HepG2 (cell line): ENCODE measurements around the gene ADSS1. TPM values are rescaled to one million over a fixed set of nuclear protein-coding genes. Genes with fewer than 3 reads are reported as not detected.
A peak's percentile ranks its signal among the peaks of the same experiment; 100 is the strongest.

Experiments
- EED ChIP-seq: sonication (generic); formaldehyde crosslinking; IDR thresholded peaks from 2 replicates; pipeline ENCODE4 v1.5.0; 2020; ENCODE audit warnings: mild to moderate bottlenecking, missing genetic modification reagents
- MTA3 ChIP-seq: sonication (generic); formaldehyde crosslinking; IDR thresholded peaks from 2 replicates; pipeline ENCODE4 v1.4.0; 2020; ENCODE audit warnings: missing genetic modification reagents
- PRPF4 ChIP-seq: fragments of 200-400 bp; formaldehyde crosslinking; IDR thresholded peaks from 2 replicates; pipeline ENCODE4 v1.6.1; 2016; ENCODE audit warnings: low read length, low read depth; ENCODE audit not compliant: poor library complexity, severe bottlenecking
- PTBP1 ChIP-seq: fragments of 200-400 bp; formaldehyde crosslinking; IDR thresholded peaks from 2 replicates; pipeline ENCODE4 v1.6.1; 2018; ENCODE audit warnings: low read length, low read depth; ENCODE audit not compliant: poor library complexity, severe bottlenecking
- ZFX ChIP-seq: sonication (generic); formaldehyde crosslinking; IDR thresholded peaks from 2 replicates; pipeline ENCODE4 v1.4.0; 2020; ENCODE audit warnings: mild to moderate bottlenecking, low read depth, missing genetic modification reagents, moderate library complexity
- ZNF441 ChIP-seq: sonication (generic); formaldehyde crosslinking; IDR thresholded peaks from 2 replicates; pipeline ENCODE4 v1.7.0; 2021; ENCODE audit warnings: missing genetic modification reagents, borderline replicate concordance
- ZNF556 ChIP-seq: sonication (generic); formaldehyde crosslinking; IDR thresholded peaks from 2 replicates; pipeline ENCODE4 v1.4.0; 2020; ENCODE audit warnings: mild to moderate bottlenecking, missing genetic modification reagents, borderline replicate concordance
- ZNF577 ChIP-seq: sonication (generic); formaldehyde crosslinking; IDR thresholded peaks from 2 replicates; pipeline ENCODE4 v1.4.0; 2020; ENCODE audit warnings: mild to moderate bottlenecking, low read depth, missing genetic modification reagents, borderline replicate concordance
- ZNF747 ChIP-seq: sonication (generic); formaldehyde crosslinking; IDR thresholded peaks from 2 replicates; pipeline ENCODE4 v1.8.1; 2023; ENCODE audit warnings: missing genetic modification reagents, mild to moderate bottlenecking, borderline replicate concordance
- polyA plus RNA-seq, 8 experiments: library from polyadenylated mRNA; depleted of rRNA in 3 of 8; stranded (reverse) in 7 of 8; unstranded in 1 of 8; fragments of >200 nt; fragmentation: Illumina TruSeq in 4 of 8; extraction: Trizol in 4 of 8; gene quantifications; 2 replicates each; pipeline versions ENCODE4 v1.2.1 to v1.2.3, GENCODE V29; 2011 to 2016; ENCODE audit warnings: low read depth in 4 of 8, missing spikeins in 1 of 8, mixed read lengths in 1 of 8; ENCODE audit not compliant: insufficient read depth in 1 of 8
- total RNA-seq, 5 experiments: library from RNA; depleted of rRNA; stranded (reverse); fragments of >200 nt; fragmentation: Illumina TruSeq; extraction: Trizol; gene quantifications; 2 replicates each; pipeline ENCODE4 v1.2.3, GENCODE V29; 2016; ENCODE audit warnings: low read depth in 1 of 5
- TF ChIP-seq, protein P1 (sequence below): sonication (generic); formaldehyde crosslinking; IDR thresholded peaks from 2 replicates; pipeline ENCODE4 v1.4.0; 2020; ENCODE audit warnings: missing genetic modification reagents, borderline replicate concordance
- TF ChIP-seq, protein P2 (sequence below): sonication (generic); formaldehyde crosslinking; IDR thresholded peaks from 2 replicates; pipeline ENCODE4 v1.8.0; 2022; ENCODE audit warnings: low read depth, missing genetic modification reagents
- TF ChIP-seq, protein P3 (sequence below): sonication (generic); formaldehyde crosslinking; IDR thresholded peaks from 2 replicates; pipeline ENCODE4 v1.4.0; 2020; ENCODE audit warnings: mild to moderate bottlenecking, missing genetic modification reagents
- TF ChIP-seq, protein P4 (sequence below): sonication (generic); formaldehyde crosslinking; IDR thresholded peaks from 2 replicates; pipeline ENCODE4 v1.4.0; 2020; ENCODE audit warnings: missing genetic modification reagents
- TF ChIP-seq, protein P5 (sequence below): IDR thresholded peaks from 2 replicates; pipeline ENCODE4 v1.6.1; 2016; ENCODE audit warnings: low read depth, control low read depth
- TF ChIP-seq, protein P6 (sequence below): sonication (generic); formaldehyde crosslinking; IDR thresholded peaks from 2 replicates; pipeline ENCODE4 v1.4.0; 2020; ENCODE audit warnings: missing genetic modification reagents, borderline replicate concordance
- TF ChIP-seq, protein P7 (sequence below): IDR thresholded peaks from 2 replicates; pipeline ENCODE4 v1.6.1; 2012; ENCODE audit warnings: low read depth, low read length, improper control_type of control experiment

ADSS1 gene
- total and polyA plus RNA-seq, 2 of the 13 experiments (the other 11 are each of a cell fraction or from before 2014, with no cell fraction given): 1.0 to 36.7 TPM

DNA sequence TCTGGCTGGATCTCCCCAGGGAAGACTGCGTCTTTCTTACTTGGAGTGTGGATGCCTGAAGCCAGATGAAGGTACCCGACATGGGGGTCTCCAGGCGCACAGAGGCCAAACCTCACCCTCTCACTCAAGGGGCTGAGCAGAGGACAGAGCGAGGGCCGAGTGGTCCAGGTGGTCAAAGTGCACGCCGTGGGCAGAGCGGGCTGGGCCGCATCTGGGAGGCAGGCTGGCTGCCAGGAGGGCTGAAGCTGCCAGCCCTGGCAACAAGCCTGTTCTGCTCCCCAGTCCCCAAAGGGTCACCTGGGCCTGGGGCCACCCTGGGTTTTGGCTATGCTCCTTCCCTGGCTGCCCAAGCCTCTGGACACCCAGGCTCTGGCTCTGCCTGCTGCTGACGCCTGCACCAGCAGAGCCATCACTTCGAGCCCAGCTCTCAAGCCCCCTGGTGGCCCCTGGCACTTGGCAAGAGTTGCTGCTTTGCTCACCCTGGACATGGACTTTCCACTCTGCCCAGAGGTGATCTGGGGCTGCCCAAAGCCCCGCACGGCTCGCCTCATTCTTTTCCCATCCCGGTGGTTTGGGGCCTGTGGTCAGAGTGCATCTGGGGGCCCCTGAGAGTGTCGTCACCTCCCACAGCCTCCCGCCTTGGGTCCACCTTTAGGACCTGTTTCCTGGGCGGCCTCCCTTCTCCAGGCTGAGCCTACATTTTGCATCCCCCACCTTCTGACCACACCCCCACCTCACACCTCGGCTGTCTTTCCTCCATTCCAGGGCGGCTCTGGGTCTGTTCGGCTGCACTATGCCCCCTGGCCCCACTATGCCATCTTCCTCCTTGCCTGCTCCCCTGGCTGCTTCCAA, 2.8 kb downstream of the ADSS1 start (continued):
- TF ChIP-seq, protein P1, sequence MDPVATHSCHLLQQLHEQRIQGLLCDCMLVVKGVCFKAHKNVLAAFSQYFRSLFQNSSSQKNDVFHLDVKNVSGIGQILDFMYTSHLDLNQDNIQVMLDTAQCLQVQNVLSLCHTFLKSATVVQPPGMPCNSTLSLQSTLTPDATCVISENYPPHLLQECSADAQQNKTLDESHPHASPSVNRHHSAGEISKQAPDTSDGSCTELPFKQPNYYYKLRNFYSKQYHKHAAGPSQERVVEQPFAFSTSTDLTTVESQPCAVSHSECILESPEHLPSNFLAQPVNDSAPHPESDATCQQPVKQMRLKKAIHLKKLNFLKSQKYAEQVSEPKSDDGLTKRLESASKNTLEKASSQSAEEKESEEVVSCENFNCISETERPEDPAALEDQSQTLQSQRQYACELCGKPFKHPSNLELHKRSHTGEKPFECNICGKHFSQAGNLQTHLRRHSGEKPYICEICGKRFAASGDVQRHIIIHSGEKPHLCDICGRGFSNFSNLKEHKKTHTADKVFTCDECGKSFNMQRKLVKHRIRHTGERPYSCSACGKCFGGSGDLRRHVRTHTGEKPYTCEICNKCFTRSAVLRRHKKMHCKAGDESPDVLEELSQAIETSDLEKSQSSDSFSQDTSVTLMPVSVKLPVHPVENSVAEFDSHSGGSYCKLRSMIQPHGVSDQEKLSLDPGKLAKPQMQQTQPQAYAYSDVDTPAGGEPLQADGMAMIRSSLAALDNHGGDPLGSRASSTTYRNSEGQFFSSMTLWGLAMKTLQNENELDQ: no peak
- TF ChIP-seq ZFX (CRISPR knock-in tag) (peak; percentile 66), PRPF4 (no peak), EED (CRISPR knock-in tag) (no peak), ZNF747 (CRISPR knock-in tag) (no peak), ZNF577 (no peak), PTBP1 (no peak), ZNF441 (CRISPR knock-in tag) (no peak), MTA3 (no peak), ZNF556 (no peak)
- TF ChIP-seq, protein P2, sequence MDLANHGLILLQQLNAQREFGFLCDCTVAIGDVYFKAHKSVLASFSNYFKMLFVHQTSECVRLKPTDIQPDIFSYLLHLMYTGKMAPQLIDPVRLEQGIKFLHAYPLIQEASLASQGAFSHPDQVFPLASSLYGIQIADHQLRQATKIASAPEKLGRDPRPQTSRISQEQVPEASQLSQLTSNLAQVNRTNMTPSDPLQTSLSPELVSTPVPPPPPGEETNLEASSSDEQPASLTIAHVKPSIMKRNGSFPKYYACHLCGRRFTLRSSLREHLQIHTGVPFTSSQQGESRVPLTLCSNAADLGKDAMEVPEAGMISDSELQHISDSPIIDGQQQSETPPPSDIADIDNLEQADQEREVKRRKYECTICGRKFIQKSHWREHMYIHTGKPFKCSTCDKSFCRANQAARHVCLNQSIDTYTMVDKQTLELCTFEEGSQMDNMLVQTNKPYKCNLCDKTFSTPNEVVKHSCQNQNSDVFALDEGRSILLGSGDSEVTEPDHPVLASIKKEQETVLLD (CRISPR knock-in tag): no peak
- TF ChIP-seq, protein P3, sequence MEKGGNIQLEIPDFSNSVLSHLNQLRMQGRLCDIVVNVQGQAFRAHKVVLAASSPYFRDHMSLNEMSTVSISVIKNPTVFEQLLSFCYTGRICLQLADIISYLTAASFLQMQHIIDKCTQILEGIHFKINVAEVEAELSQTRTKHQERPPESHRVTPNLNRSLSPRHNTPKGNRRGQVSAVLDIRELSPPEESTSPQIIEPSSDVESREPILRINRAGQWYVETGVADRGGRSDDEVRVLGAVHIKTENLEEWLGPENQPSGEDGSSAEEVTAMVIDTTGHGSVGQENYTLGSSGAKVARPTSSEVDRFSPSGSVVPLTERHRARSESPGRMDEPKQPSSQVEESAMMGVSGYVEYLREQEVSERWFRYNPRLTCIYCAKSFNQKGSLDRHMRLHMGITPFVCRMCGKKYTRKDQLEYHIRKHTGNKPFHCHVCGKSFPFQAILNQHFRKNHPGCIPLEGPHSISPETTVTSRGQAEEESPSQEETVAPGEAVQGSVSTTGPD (CRISPR knock-in tag): peak; percentile 74; the same call in 1 of the 2 replicates
- TF ChIP-seq, protein P4, sequence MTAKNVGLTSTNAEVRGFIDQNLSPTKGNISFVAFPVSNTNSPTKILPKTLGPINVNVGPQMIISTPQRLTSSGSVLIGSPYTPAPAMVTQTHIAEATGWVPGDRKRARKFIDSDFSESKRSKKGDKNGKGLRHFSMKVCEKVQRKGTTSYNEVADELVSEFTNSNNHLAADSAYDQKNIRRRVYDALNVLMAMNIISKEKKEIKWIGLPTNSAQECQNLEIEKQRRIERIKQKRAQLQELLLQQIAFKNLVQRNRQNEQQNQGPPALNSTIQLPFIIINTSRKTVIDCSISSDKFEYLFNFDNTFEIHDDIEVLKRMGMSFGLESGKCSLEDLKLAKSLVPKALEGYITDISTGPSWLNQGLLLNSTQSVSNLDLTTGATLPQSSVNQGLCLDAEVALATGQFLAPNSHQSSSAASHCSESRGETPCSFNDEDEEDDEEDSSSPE (CRISPR knock-in tag): no peak
- TF ChIP-seq, protein P5, sequence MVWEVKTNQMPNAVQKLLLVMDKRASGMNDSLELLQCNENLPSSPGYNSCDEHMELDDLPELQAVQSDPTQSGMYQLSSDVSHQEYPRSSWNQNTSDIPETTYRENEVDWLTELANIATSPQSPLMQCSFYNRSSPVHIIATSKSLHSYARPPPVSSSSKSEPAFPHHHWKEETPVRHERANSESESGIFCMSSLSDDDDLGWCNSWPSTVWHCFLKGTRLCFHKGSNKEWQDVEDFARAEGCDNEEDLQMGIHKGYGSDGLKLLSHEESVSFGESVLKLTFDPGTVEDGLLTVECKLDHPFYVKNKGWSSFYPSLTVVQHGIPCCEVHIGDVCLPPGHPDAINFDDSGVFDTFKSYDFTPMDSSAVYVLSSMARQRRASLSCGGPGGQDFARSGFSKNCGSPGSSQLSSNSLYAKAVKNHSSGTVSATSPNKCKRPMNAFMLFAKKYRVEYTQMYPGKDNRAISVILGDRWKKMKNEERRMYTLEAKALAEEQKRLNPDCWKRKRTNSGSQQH: no peak
- TF ChIP-seq, protein P6, sequence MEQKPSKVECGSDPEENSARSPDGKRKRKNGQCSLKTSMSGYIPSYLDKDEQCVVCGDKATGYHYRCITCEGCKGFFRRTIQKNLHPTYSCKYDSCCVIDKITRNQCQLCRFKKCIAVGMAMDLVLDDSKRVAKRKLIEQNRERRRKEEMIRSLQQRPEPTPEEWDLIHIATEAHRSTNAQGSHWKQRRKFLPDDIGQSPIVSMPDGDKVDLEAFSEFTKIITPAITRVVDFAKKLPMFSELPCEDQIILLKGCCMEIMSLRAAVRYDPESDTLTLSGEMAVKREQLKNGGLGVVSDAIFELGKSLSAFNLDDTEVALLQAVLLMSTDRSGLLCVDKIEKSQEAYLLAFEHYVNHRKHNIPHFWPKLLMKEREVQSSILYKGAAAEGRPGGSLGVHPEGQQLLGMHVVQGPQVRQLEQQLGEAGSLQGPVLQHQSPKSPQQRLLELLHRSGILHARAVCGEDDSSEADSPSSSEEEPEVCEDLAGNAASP (CRISPR knock-in tag): peak; percentile 87
- TF ChIP-seq, protein P7, sequence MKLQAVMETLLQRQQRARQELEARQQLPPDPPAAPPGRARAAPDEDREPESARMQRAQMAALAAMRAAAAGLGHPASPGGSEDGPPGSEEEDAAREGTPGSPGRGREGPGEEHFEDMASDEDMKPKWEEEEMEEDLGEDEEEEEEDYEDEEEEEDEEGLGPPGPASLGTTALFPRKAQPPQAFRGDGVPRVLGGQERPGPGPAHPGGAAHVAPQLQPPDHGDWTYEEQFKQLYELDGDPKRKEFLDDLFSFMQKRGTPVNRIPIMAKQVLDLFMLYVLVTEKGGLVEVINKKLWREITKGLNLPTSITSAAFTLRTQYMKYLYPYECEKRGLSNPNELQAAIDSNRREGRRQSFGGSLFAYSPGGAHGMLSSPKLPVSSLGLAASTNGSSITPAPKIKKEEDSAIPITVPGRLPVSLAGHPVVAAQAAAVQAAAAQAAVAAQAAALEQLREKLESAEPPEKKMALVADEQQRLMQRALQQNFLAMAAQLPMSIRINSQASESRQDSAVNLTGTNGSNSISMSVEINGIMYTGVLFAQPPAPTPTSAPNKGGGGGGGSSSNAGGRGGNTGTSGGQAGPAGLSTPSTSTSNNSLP: no peak
